Measurements from ENCODE around the gene RSPO3. TPM values are rescaled to one million over a fixed set of nuclear protein-coding genes. Genes with fewer than 3 reads are reported as not detected.

The RSPO3 gene, protein sequence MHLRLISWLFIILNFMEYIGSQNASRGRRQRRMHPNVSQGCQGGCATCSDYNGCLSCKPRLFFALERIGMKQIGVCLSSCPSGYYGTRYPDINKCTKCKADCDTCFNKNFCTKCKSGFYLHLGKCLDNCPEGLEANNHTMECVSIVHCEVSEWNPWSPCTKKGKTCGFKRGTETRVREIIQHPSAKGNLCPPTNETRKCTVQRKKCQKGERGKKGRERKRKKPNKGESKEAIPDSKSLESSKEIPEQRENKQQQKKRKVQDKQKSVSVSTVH
- total RNA-seq (2014; rRNA removed) (not detected in 2 replicates), Bru-seq, nascent RNA (percentile 3 among the genes with signal in this experiment), BruChase-seq, experiment 1, labeled RNA remaining after a 6-hour chase (not detected), BruChase-seq, experiment 2, labeled RNA remaining after a 2-hour chase (percentile 1 among the genes with signal in this experiment)
- long read RNA-seq = 0 reads

DNA sequence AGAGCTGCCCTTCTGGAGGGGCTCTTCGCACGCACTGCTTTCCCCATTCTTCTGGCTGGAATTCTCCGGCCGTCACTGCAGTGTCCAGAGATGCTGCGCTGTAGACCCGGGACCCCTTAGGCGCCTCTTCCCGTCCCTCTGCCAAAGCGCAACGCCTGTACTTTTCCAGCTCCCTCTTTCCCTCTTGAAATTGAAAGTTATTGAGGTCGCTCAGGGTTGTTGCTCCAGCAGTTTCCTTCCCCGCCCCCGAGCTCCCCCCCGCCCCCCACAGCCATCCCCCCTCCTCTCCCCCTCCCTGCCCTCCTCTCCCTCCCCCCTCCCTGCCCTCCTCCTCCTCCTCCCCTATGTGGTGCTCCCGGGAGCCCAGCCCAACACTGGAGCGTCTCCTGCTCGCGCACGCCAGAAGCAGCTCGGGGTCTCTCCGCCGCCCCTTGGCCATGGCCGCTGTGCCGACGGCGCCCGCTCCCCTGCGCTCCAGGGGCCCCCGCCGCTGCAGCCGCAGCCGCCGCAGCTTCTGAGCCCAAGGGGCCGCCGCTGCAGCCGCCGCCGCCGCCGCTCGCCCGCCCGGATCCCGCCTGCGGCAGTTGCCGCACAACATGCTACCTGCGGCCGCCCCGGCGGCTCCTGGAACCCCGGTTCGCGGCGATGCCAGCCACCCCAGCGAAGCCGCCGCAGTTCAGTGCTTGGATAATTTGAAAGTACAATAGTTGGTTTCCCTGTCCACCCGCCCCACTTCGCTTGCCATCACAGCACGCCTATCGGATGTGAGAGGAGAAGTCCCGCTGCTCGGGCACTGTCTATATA lies at the start of gene RSPO3:
Gene RSPO3, plus strand, starts transcription at position 374 of the 804 bp plus-strand sequence. CDS start 522 bp downstream, outside the sequence.
- CTCF ChIA-PET = no interaction called here
- Histone ChIP-seq H3K9me3 (ENCODE audit: low read length) (no peaks in the 10 kb centered on the region), H3K27me3 (ENCODE audit: low read length) (peaks cover 65% of the 10 kb centered on the region), H3K4me1 (ENCODE audit: insufficient read depth, low read length) (no peaks in the 10 kb centered on the region; the same call in 1 of the 2 replicates), H3F3A (ENCODE audit: low read length, unreplicated experiment) (no peaks in the 10 kb centered on the region), H3K4me2 (ENCODE audit: low read length) (peak within 1 kb of the TSS; percentile 74), H3K79me2 (ENCODE audit: low read length) (no peaks in the 10 kb centered on the region), H3K9me2 (replicated peaks; ENCODE audit: low read length) (no peaks in the 10 kb centered on the region), H3K9ac (ENCODE audit: low read length) (no peak within 1 kb of the TSS), H2AFZ (ENCODE audit: low read length) (peak within 1 kb of the TSS; percentile 57), H3K36me3 (ENCODE audit: low read depth, low read length) (no peaks in the 10 kb centered on the region), H3K4me3 (ENCODE audit: low read length) (peak within 1 kb of the TSS; percentile 61), H3K27ac (ENCODE audit: low read length) (no peak within 1 kb of the TSS), H4K20me1 (ENCODE audit: low read length) (no peaks in the 10 kb centered on the region)
- intact Hi-C loops (cut with micrococcal nuclease) = no loop called here
- TF ChIP-seq EZH2 (IDR thresholded peaks at IDR 0.05; ENCODE audit: low read length, unreplicated experiment) (no peak), EZH2phosphoT487 (IDR thresholded peaks at IDR 0.05; ENCODE audit: borderline replicate concordance, low read length) (no peak)
- TF ChIP-seq, protein P1, sequence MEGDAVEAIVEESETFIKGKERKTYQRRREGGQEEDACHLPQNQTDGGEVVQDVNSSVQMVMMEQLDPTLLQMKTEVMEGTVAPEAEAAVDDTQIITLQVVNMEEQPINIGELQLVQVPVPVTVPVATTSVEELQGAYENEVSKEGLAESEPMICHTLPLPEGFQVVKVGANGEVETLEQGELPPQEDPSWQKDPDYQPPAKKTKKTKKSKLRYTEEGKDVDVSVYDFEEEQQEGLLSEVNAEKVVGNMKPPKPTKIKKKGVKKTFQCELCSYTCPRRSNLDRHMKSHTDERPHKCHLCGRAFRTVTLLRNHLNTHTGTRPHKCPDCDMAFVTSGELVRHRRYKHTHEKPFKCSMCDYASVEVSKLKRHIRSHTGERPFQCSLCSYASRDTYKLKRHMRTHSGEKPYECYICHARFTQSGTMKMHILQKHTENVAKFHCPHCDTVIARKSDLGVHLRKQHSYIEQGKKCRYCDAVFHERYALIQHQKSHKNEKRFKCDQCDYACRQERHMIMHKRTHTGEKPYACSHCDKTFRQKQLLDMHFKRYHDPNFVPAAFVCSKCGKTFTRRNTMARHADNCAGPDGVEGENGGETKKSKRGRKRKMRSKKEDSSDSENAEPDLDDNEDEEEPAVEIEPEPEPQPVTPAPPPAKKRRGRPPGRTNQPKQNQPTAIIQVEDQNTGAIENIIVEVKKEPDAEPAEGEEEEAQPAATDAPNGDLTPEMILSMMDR (conservative IDR thresholded peaks at IDR 0.05; ENCODE audit: low read depth, low read length) = no peak
- no TSS peak for BruUV-seq (replicated peaks)
- DNase-seq (no peak), ATAC-seq (peak; percentile 34)
- POLR2A ChIA-PET (ENCODE audit: unreplicated experiment) = no interaction called here

DNA sequence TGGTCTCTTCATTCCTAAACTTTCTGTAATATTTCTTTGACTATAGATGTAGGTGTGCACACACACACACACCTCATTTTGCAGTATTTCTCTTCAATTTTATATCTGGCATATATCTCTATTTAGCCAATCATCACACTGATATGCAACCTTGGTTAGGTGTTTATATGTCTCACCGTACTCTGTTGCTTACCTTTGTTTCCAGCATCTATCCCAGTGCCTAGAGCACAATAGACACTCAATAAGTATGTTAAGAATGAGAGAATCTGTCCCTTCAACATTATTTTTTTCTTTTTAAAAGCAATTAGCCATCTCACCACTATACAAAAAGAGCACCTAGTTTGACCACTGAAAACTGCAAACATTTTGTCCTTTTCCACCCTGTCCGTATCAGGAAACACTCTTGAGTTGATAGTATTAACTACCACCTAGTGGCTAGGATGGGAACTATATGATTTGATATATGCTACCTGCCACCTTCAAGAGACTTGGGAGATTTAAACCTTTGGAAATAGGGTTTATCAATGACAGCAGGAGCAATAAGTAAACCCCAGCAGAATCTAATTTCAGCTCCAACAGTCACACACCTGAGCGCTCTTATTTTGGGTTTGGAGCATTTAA lies 48.7 kb upstream of the RSPO3 start:
- no peak overlapping the region for H3K9ac ChIP-seq (ENCODE audit: low read length)
- H4K20me1 ChIP-seq (ENCODE audit: low read length) = no peaks in the 10 kb centered on the region
- TF ChIP-seq, protein P1 (conservative IDR thresholded peaks at IDR 0.05; ENCODE audit: low read depth, low read length) = peak; percentile 61
- no peak for TF ChIP-seq EZH2phosphoT487 (IDR thresholded peaks at IDR 0.05; ENCODE audit: borderline replicate concordance, low read length)
- intact Hi-C loops (cut with micrococcal nuclease) = loop anchor here (1.0 kb wide), 1 partner anchor 265 kb away; no protein-coding TSS in a partner anchor
- no peak overlapping the region for H3K27ac ChIP-seq (ENCODE audit: low read length)
- ATAC-seq (peak; percentile 58; the same call in 1 of the 2 replicates), DNase-seq (peak; percentile 42)
- no peaks in the 10 kb centered on the region for H3K9me2 ChIP-seq (replicated peaks; ENCODE audit: low read length)
- H3K4me1 ChIP-seq (ENCODE audit: insufficient read depth, low read length) = no peaks in the 10 kb centered on the region
- ChIA-PET POLR2A (ENCODE audit: unreplicated experiment) (no interaction called here), CTCF (no interaction called here)
- H3F3A ChIP-seq (ENCODE audit: low read length, unreplicated experiment) = no peaks in the 10 kb centered on the region
- H3K9me3 ChIP-seq (ENCODE audit: low read length) = no peaks in the 10 kb centered on the region
- no peaks in the 10 kb centered on the region for H3K36me3 ChIP-seq (ENCODE audit: low read depth, low read length)
- no peaks in the 10 kb centered on the region for H3K27me3 ChIP-seq (ENCODE audit: low read length)
- H3K79me2 ChIP-seq (ENCODE audit: low read length) = no peaks in the 10 kb centered on the region
- no peak overlapping the region for H2AFZ ChIP-seq (ENCODE audit: low read length)
- BruUV-seq (replicated peaks) = no TSS peak
- H3K4me3 ChIP-seq (ENCODE audit: low read length) = no peak overlapping the region
- no peak overlapping the region for H3K4me2 ChIP-seq (ENCODE audit: low read length)

Measured in PC-3 (cell line).